DOHH2 (cell line): ENCODE results near the gene H2AZ1.

Source experiments
- EZH2phosphoT487 ChIP-seq: fragments of 200-600 bp; sonication (generic); IDR thresholded peaks from 2 replicates; pipeline ENCODE4 v1.6.1; 2017; ENCODE audit warnings: borderline replicate concordance, mild to moderate bottlenecking, antibody characterized with exemption, low read length, moderate library complexity, mixed read lengths
- TF ChIP-seq, protein P1 (sequence below): fragments of 200-600 bp; sonication (generic); IDR thresholded peaks from one replicate; pipeline ENCODE4 v1.5.1; 2014; ENCODE audit warnings: antibody characterized with exemption, mild to moderate bottlenecking, low read depth, low read length; ENCODE audit not compliant: poor library complexity, severe bottlenecking

DNA sequence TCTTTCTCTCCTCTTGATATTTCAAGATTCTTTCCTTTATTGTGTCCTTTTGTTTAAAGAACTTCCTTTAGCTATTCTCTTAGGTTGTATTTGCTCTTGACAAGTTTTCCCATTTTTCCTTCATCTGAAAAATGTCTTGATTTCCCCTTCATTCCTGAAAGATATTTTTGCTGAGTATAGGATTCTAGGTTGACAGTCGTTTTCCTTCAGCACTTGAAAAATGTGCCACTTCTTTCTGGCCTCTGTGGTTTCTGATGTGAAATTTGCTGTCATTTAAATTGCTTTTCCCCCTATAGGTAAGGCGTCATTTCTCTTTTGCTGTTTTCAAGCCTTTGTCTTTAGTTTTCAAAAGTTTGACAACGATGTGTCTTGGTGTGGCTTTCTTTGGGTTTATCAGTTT is 32.5 kb downstream of the H2AZ1 start:
- TF ChIP-seq, protein P1, sequence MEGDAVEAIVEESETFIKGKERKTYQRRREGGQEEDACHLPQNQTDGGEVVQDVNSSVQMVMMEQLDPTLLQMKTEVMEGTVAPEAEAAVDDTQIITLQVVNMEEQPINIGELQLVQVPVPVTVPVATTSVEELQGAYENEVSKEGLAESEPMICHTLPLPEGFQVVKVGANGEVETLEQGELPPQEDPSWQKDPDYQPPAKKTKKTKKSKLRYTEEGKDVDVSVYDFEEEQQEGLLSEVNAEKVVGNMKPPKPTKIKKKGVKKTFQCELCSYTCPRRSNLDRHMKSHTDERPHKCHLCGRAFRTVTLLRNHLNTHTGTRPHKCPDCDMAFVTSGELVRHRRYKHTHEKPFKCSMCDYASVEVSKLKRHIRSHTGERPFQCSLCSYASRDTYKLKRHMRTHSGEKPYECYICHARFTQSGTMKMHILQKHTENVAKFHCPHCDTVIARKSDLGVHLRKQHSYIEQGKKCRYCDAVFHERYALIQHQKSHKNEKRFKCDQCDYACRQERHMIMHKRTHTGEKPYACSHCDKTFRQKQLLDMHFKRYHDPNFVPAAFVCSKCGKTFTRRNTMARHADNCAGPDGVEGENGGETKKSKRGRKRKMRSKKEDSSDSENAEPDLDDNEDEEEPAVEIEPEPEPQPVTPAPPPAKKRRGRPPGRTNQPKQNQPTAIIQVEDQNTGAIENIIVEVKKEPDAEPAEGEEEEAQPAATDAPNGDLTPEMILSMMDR = no peak
- no peak for TF ChIP-seq EZH2phosphoT487
